Smooth muscle cell (in vitro differentiated cells): ENCODE results near the gene NFIA. TPM values are rescaled to one million over a fixed set of nuclear protein-coding genes. Genes with fewer than 3 reads are reported as not detected.

Experiments
- DNase-seq: peaks from one replicate; lab custom pipeline; 2025; ENCODE audit not compliant: unreplicated experiment; lab: John Stamatoyannopoulos, UW
- H2AFZ ChIP-seq: fragments of 200-600 bp; sonication (generic); 2 replicates; pipeline ENCODE4 v1.6.0; 2016; ENCODE audit warnings: antibody characterized with exemption, low read depth, mild to moderate bottlenecking
- H3F3A ChIP-seq: fragments of 200-600 bp; sonication (generic); 2 replicates; pipeline ENCODE4 v1.6.0; 2017; ENCODE audit warnings: antibody characterized with exemption, low read depth
- H3K27ac ChIP-seq: fragments of 200-600 bp; sonication (generic); 2 replicates; pipeline ENCODE4 v1.5.1; 2016; ENCODE audit warnings: low read depth, mild to moderate bottlenecking
- H3K27me3 ChIP-seq: fragments of 200-600 bp; sonication (generic); 2 replicates; pipeline ENCODE4 v1.6.1; 2016; ENCODE audit warnings: low read depth, mild to moderate bottlenecking
- H3K36me3 ChIP-seq: fragments of 200-600 bp; sonication (generic); 2 replicates; pipeline ENCODE4 v1.5.1; 2016; ENCODE audit warnings: low read depth
- H3K4me1 ChIP-seq: fragments of 200-600 bp; sonication (generic); 2 replicates; pipeline ENCODE4 v1.5.1; 2016; ENCODE audit warnings: low read depth
- H3K4me2 ChIP-seq: fragments of 200-600 bp; sonication (generic); 2 replicates; pipeline ENCODE4 v1.6.0; 2016; ENCODE audit warnings: mild to moderate bottlenecking
- H3K4me3 ChIP-seq: fragments of 200-600 bp; sonication (generic); 2 replicates; pipeline ENCODE4 v1.5.1; 2016; ENCODE audit warnings: mild to moderate bottlenecking
- H3K79me2 ChIP-seq: fragments of 200-600 bp; sonication (generic); 2 replicates; pipeline ENCODE4 v1.6.0; 2016; ENCODE audit warnings: low read depth, mild to moderate bottlenecking
- H3K9ac ChIP-seq: fragments of 200-600 bp; sonication (generic); 2 replicates; pipeline ENCODE4 v1.6.0; 2016; ENCODE audit warnings: low read depth
- H3K9me3 ChIP-seq: fragments of 200-600 bp; sonication (generic); replicated peaks from 2 replicates; pipeline ENCODE4 v1.5.1; 2016; ENCODE audit warnings: low read depth
- H4K20me1 ChIP-seq: fragments of 200-600 bp; sonication (generic); 2 replicates; pipeline ENCODE4 v1.6.0; 2016; ENCODE audit warnings: low read depth
- WGBS: methylation state at CpG from one replicate; pipeline ENCODE4 v1.1.7; 2016; ENCODE audit warnings: low lambda C conversion rate; 5-methylcytosine and 5-hydroxymethylcytosine counted together
- polyA plus RNA-seq: library from polyadenylated mRNA; unstranded; fragments of >200 nt; fragmentation: Nextera tagmentation; extraction: Ambion mirVana; gene quantifications from 2 replicates; pipeline ENCODE4 v1.2.1, GENCODE V29; 2016
- total RNA-seq: library from RNA; depleted of rRNA; stranded (reverse); fragments of >200 nt; gene quantifications from 2 replicates; pipeline ENCODE4 v1.2.3, GENCODE V29; 2014
- TF ChIP-seq, protein P1 (sequence below): fragments of 200-600 bp; sonication (generic); IDR thresholded peaks from 2 replicates; pipeline ENCODE4 v1.5.1; 2017; ENCODE audit warnings: borderline replicate concordance, mild to moderate bottlenecking, antibody characterized with exemption; ENCODE audit not compliant: insufficient read depth, poor library complexity, severe bottlenecking

NFIA gene
- total and polyA plus RNA-seq, 2 experiments from 2014 or later, result 5.0 to 6.2 TPM

DNA sequence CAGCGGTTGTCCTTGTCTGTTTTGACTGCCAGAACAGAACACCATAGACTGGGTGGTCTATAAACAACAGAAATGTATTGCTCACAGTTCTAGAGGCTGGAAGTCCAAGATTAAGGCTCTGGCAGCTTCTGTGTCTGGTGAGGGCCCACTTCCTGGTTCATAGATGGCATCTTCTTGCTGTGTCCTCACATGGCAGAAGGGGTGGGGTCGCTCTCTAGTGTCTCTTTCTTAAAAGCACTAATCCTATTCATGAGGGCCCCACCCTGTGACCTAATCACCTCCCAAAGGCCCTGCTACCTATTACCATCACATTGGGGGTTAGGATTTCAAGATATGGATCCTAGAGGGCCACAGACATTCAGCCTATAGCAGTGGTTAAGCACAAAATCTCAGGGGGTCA lies 304.4 kb downstream of the NFIA start:
- Histone ChIP-seq H2AFZ (no peak overlapping the region), H3K4me1 (no peaks in the 10 kb centered on the region), H3K79me2 (no peaks in the 10 kb centered on the region), H4K20me1 (no peaks in the 10 kb centered on the region), H3K36me3 (peaks cover 5% of the 10 kb centered on the region), H3K4me2 (no peak overlapping the region), H3K27ac (no peak overlapping the region), H3F3A (no peaks in the 10 kb centered on the region), H3K4me3 (no peak overlapping the region), H3K9me3 (no peaks in the 10 kb centered on the region), H3K27me3 (no peaks in the 10 kb centered on the region), H3K9ac (no peak overlapping the region)
- no peak for DNase-seq
- 89% methylated on average over 2 of the region's 2 CpGs for WGBS
- TF ChIP-seq, protein P1, sequence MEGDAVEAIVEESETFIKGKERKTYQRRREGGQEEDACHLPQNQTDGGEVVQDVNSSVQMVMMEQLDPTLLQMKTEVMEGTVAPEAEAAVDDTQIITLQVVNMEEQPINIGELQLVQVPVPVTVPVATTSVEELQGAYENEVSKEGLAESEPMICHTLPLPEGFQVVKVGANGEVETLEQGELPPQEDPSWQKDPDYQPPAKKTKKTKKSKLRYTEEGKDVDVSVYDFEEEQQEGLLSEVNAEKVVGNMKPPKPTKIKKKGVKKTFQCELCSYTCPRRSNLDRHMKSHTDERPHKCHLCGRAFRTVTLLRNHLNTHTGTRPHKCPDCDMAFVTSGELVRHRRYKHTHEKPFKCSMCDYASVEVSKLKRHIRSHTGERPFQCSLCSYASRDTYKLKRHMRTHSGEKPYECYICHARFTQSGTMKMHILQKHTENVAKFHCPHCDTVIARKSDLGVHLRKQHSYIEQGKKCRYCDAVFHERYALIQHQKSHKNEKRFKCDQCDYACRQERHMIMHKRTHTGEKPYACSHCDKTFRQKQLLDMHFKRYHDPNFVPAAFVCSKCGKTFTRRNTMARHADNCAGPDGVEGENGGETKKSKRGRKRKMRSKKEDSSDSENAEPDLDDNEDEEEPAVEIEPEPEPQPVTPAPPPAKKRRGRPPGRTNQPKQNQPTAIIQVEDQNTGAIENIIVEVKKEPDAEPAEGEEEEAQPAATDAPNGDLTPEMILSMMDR, result no peak

DNA sequence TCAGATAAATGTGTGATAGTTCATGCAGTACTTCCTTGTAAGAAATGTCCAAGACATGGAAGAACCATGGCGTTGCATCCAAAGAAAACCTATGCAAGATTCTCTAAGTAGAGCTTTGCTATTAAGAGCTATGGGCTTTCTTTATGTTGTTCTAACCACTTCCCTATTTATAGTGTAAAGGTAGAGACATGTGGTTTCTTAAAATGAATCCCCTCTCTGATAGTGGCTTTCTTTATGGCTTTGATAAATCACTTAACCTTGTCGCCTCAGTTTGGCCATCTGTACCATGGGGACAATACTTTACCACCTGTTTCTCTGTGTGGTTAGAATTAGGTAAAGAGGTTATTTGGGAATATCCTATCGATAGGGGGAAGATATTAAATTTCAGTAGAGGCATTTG lies 305.5 kb downstream of the NFIA start:
- no peak overlapping the region for H3K9ac ChIP-seq
- no peak overlapping the region for H2AFZ ChIP-seq
- 97% methylated on average over 3 of the region's 3 CpGs for WGBS
- peaks cover 5% of the 10 kb centered on the region for H3K36me3 ChIP-seq
- no peaks in the 10 kb centered on the region for H3K79me2 ChIP-seq
- peaks cover 5% of the 10 kb centered on the region for H3K4me1 ChIP-seq
- H3K4me3 ChIP-seq, result no peak overlapping the region
- H3F3A ChIP-seq, result no peaks in the 10 kb centered on the region
- no peak overlapping the region for H3K4me2 ChIP-seq
- no peaks in the 10 kb centered on the region for H3K9me3 ChIP-seq
- no peaks in the 10 kb centered on the region for H4K20me1 ChIP-seq
- H3K27me3 ChIP-seq, result no peaks in the 10 kb centered on the region
- no peak overlapping the region for H3K27ac ChIP-seq
- TF ChIP-seq, protein P1, result no peak
- no peak for DNase-seq

DNA sequence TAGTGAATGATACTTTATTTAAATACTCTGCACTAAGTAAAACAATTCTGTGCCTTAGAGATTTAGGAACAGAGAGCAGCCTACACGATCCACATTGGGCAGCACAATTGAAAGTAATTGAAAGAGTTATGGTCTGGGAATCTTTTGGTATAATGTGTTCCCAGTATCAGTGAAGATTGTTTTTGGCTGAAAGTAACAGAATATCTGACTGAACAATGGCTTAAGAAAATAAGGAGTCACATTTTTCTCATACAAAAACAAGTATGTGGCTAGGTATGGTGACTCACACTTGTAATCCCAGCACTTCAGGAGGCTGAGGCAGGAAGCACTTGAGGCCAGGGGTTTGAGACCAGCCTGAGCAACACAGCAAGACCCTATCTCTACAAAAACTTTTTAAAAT lies 306.2 kb downstream of the NFIA start:
- H3K4me2 ChIP-seq, result no peak overlapping the region
- H3K79me2 ChIP-seq, result no peaks in the 10 kb centered on the region
- H3F3A ChIP-seq, result no peaks in the 10 kb centered on the region
- no peak for DNase-seq
- TF ChIP-seq, protein P1, result no peak
- H3K36me3 ChIP-seq, result peaks cover 5% of the 10 kb centered on the region
- H3K27ac ChIP-seq, result no peak overlapping the region
- no peak overlapping the region for H3K9ac ChIP-seq
- H3K9me3 ChIP-seq, result no peaks in the 10 kb centered on the region
- no peaks in the 10 kb centered on the region for H4K20me1 ChIP-seq
- peaks cover 5% of the 10 kb centered on the region for H3K4me1 ChIP-seq
- 93% methylated on average over 1 of the region's 1 CpG for WGBS
- H3K27me3 ChIP-seq, result no peaks in the 10 kb centered on the region
- no peak overlapping the region for H2AFZ ChIP-seq
- no peak overlapping the region for H3K4me3 ChIP-seq

DNA sequence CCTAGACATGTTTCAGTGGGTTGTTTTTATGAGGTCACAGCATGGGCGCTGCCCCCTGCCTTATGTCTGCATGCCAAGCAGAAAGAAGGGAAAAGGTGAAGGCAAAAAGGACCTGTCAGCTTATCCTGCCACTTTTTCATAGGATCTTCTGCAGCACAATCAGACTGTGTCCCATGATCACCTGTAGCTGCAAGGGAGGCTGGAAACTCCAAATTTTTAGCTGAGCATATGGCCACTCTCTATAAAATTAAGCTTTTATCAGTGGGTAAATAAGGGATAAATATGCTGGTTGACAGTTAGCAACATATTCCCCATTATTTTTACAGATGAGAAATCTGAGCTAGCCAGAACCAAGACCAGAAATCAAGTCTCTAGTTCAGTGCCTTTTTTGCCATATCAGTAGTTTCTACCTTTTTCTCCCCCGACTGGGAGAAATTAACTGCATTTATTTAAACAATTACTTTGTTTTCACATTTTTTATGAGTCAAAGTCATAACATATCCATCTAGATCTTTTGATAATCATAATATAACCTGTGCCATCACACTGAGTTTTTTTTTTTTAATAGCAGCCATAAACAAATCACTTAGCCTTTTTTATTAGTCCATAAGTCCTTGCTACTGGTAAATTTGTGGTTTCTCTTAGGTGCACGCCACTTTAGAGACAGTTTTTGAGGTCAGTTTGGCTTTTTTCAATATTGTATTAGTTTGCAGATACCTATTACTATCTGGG lies 307.0 kb downstream of the NFIA start:
- Histone ChIP-seq H3K4me2 (no peak overlapping the region), H3K27me3 (no peaks in the 10 kb centered on the region), H3F3A (no peaks in the 10 kb centered on the region), H2AFZ (no peak overlapping the region), H3K27ac (no peak overlapping the region), H3K36me3 (peaks cover 5% of the 10 kb centered on the region), H3K79me2 (no peaks in the 10 kb centered on the region), H3K9me3 (no peaks in the 10 kb centered on the region), H3K4me3 (no peak overlapping the region), H4K20me1 (no peaks in the 10 kb centered on the region), H3K9ac (no peak overlapping the region), H3K4me1 (peaks cover 5% of the 10 kb centered on the region)
- DNase-seq, result no peak
- TF ChIP-seq, protein P1, result no peak
- 76% methylated on average over 3 of the region's 3 CpGs for WGBS
